SK-N-SH (cell line): ENCODE measurements around the gene SLC25A30. TPM values are rescaled to one million over a fixed set of nuclear protein-coding genes. Genes with fewer than 3 reads are reported as not detected.

Experiments used
- CTCF ChIA-PET: fragments of 300-600, 350-600 bp; formaldehyde crosslinking; extraction: SDS; loops from one replicate; lab custom pipeline; 2021; lab: Yijun Ruan, JAX
- POLR2A ChIA-PET: fragments of 350-600 bp; sonication (Branson Sonifier 250); formaldehyde crosslinking; extraction: SDS; loops from one replicate; lab custom pipeline; 2020; ENCODE audit warnings: antibody characterized with exemption, inconsistent platforms; lab: Yijun Ruan, JAX
- DNase-seq: peaks from one replicate; pipeline ENCODE4 v3.0.0; 2012
- H2AFZ ChIP-seq: fragments of 200-600 bp; sonication (generic); 2 replicates; pipeline ENCODE4 v1.8.1; 2016; ENCODE audit warnings: antibody characterized with exemption, mild to moderate bottlenecking, low read depth
- H3F3A ChIP-seq: fragments of 200-600 bp; sonication (generic); replicated peaks from 2 replicates; pipeline ENCODE3; 2016; ENCODE audit warnings: antibody characterized with exemption, mild to moderate bottlenecking; ENCODE audit not compliant: insufficient read depth
- H3K27ac ChIP-seq, 2 experiments: fragments of 200-500 bp in 1 of 2; fragments of 200-600 bp in 1 of 2; sonication (Bioruptor generic) in 1 of 2; sonication (generic), shearing (Covaris generic) in 1 of 2; 2 replicates each; pipeline versions ENCODE4 v1.5.1 to v1.6.1; 2014 to 2016; ENCODE audit warnings: low read depth in 2 of 2, inconsistent platforms in 1 of 2, low read length in 1 of 2, mild to moderate bottlenecking in 1 of 2, mixed read lengths in 1 of 2
- H3K27me3 ChIP-seq: fragments of 200-600 bp; sonication (generic), shearing (Covaris generic); 2 replicates; pipeline ENCODE4 v1.6.1; 2016; ENCODE audit warnings: mixed run types; ENCODE audit not compliant: insufficient read depth
- H3K36me3 ChIP-seq, 2 experiments: fragments of 200-500 bp in 1 of 2; fragments of 200-600 bp in 1 of 2; sonication (Bioruptor generic) in 1 of 2; sonication (generic) in 1 of 2; replicated peaks in 1 of 2; 2 replicates each; pipeline versions ENCODE3 to v1.5.1; 2014 to 2016; ENCODE audit warnings: low read length in 1 of 2, mild to moderate bottlenecking in 1 of 2; ENCODE audit not compliant: insufficient read depth in 2 of 2, control insufficient read depth in 1 of 2
- H3K4me1 ChIP-seq, 2 experiments: fragments of 200-500 bp in 1 of 2; fragments of 200-600 bp in 1 of 2; sonication (Bioruptor generic) in 1 of 2; sonication (generic), shearing (Covaris generic) in 1 of 2; 2 replicates each; pipeline versions ENCODE4 v1.5.1 to v1.6.1; 2014 to 2016; ENCODE audit warnings: low read depth in 1 of 2, low read length in 1 of 2, mixed run types in 1 of 2; ENCODE audit not compliant: insufficient read depth in 2 of 2, control insufficient read depth in 1 of 2
- H3K4me2 ChIP-seq: fragments of 200-600 bp; sonication (generic), shearing (Covaris generic); 2 replicates; pipeline ENCODE4 v1.6.1; 2017; ENCODE audit warnings: mixed run types
- H3K4me3 ChIP-seq, 2 experiments: fragments of 200-500 bp in 1 of 2; fragments of 200-600 bp in 1 of 2; sonication (Bioruptor generic) in 1 of 2; sonication (generic), shearing (Covaris generic) in 1 of 2; 2 replicates each; pipeline versions ENCODE4 v1.5.1 to v1.8.1; 2014 to 2016; ENCODE audit warnings: low read depth in 2 of 2, inconsistent platforms in 1 of 2, low read length in 1 of 2, mild to moderate bottlenecking in 1 of 2, mixed read lengths in 1 of 2, moderate library complexity in 1 of 2
- H3K79me2 ChIP-seq: fragments of 200-600 bp; sonication (generic); 2 replicates; pipeline ENCODE4 v1.8.1; 2017; ENCODE audit warnings: mild to moderate bottlenecking; ENCODE audit not compliant: insufficient read depth
- H3K9ac ChIP-seq: fragments of 200-600 bp; sonication (generic); 2 replicates; pipeline ENCODE4 v1.6.1; 2017; ENCODE audit warnings: mixed run types
- H3K9me2 ChIP-seq: fragments of 200-600 bp; sonication (generic); 2 replicates; pipeline ENCODE4 v1.6.1; 2017; ENCODE audit warnings: mixed run types
- H3K9me3 ChIP-seq: fragments of 200-600 bp; sonication (generic); 2 replicates; pipeline ENCODE4 v1.6.1; 2017; ENCODE audit warnings: mixed run types, mild to moderate bottlenecking, moderate library complexity
- H4K20me1 ChIP-seq: fragments of 200-600 bp; sonication (generic); 2 replicates; pipeline ENCODE4 v1.6.1; 2017; ENCODE audit warnings: mild to moderate bottlenecking, mixed run types; ENCODE audit not compliant: insufficient read depth
- CHD2 ChIP-seq: fragments of 150-350 bp; IDR thresholded peaks from 2 replicates; pipeline ENCODE4 v1.6.1; 2018; ENCODE audit warnings: low read length; ENCODE audit not compliant: partially characterized antibody
- FOXJ3 ChIP-seq: sonication (generic); formaldehyde crosslinking; IDR thresholded peaks from 2 replicates; pipeline ENCODE4 v1.5.1; 2020; ENCODE audit warnings: mild to moderate bottlenecking, missing genetic modification reagents
- GABPA ChIP-seq: IDR thresholded peaks from 2 replicates; pipeline ENCODE4 v1.4.0; 2012; ENCODE audit warnings: low read depth, mild to moderate bottlenecking
- GATA2 ChIP-seq: sonication (generic); formaldehyde crosslinking; IDR thresholded peaks from 2 replicates; pipeline ENCODE4 v1.5.0; 2020; ENCODE audit warnings: mild to moderate bottlenecking, missing genetic modification reagents
- MEF2A ChIP-seq: IDR thresholded peaks from 2 replicates; pipeline ENCODE4 v1.4.0; 2012; ENCODE audit warnings: low read depth, borderline replicate concordance
- MXI1 ChIP-seq: IDR thresholded peaks from 2 replicates; pipeline ENCODE4 v1.6.1; 2012; ENCODE audit warnings: mild to moderate bottlenecking, low read depth, low read length, improper control_type of control experiment
- NFIC ChIP-seq: IDR thresholded peaks from 2 replicates; pipeline ENCODE4 v1.4.0; 2012; ENCODE audit warnings: borderline replicate concordance
- POLR2AphosphoS5 ChIP-seq: IDR thresholded peaks from 2 replicates; pipeline ENCODE4 v1.6.1; 2012; ENCODE audit warnings: low read depth, low read length
- RFX5 ChIP-seq: IDR thresholded peaks from 2 replicates; pipeline ENCODE4 v1.6.1; 2012; ENCODE audit warnings: mild to moderate bottlenecking, improper control_type of control experiment, low read length
- YY1 ChIP-seq: IDR thresholded peaks from 2 replicates; pipeline ENCODE4 v1.4.0; 2012; ENCODE audit warnings: low read depth, mild to moderate bottlenecking
- WGBS: methylation state at CpG from one replicate; pipeline ENCODE4 v1.1.6; 2017; ENCODE audit warnings: low lambda C conversion rate; 5-methylcytosine and 5-hydroxymethylcytosine counted together
- polyA plus RNA-seq, 3 experiments: library from polyadenylated mRNA; depleted of rRNA; stranded (reverse); fragments of >200 nt; gene quantifications; 2 replicates each; pipeline ENCODE4 v1.2.3, GENCODE V29; 2012
- TF ChIP-seq, protein P1 (sequence below): fragments of 200-600 bp; sonication (generic); IDR thresholded peaks from 2 replicates; pipeline ENCODE4 v1.6.1; 2017; ENCODE audit warnings: antibody characterized with exemption, mild to moderate bottlenecking, moderate library complexity
- TF ChIP-seq, protein P2 (sequence below): IDR thresholded peaks from 2 replicates; pipeline ENCODE4 v1.4.0; 2012; ENCODE audit warnings: low read depth, borderline replicate concordance
- TF ChIP-seq, protein P3 (sequence below): fragments of 150-350 bp; IDR thresholded peaks from 2 replicates; pipeline ENCODE4 v1.6.1; 2016; ENCODE audit warnings: mild to moderate bottlenecking, low read depth, low read length

Gene SLC25A30
- polyA plus RNA-seq, 1 of the 3 experiments (the other 2 are of a cell fraction): 9.6 TPM

DNA sequence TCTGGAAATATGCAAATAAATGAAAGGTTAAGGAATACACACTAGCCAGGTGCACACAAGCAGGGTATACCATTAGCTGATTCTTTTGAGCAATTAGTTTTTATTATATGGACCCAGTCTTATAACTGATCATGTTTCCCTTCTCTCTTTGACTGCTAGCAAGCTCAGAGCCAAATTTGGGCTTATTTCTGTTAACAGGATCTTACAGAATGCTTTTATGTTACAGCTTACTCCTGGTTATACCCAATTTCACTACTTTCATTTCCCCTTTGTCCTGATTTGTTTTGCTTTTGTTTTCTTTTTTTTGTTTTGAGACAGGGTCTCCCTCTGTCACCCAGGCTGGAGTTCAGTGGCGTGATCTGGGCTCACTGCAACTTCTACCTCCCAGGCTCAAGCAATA is 64.3 kb downstream of the SLC25A30 start (continued):
- TF ChIP-seq, protein P1, sequence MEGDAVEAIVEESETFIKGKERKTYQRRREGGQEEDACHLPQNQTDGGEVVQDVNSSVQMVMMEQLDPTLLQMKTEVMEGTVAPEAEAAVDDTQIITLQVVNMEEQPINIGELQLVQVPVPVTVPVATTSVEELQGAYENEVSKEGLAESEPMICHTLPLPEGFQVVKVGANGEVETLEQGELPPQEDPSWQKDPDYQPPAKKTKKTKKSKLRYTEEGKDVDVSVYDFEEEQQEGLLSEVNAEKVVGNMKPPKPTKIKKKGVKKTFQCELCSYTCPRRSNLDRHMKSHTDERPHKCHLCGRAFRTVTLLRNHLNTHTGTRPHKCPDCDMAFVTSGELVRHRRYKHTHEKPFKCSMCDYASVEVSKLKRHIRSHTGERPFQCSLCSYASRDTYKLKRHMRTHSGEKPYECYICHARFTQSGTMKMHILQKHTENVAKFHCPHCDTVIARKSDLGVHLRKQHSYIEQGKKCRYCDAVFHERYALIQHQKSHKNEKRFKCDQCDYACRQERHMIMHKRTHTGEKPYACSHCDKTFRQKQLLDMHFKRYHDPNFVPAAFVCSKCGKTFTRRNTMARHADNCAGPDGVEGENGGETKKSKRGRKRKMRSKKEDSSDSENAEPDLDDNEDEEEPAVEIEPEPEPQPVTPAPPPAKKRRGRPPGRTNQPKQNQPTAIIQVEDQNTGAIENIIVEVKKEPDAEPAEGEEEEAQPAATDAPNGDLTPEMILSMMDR: no peak
- TF ChIP-seq GABPA (no peak), NFIC (no peak)
- TF ChIP-seq, protein P2, sequence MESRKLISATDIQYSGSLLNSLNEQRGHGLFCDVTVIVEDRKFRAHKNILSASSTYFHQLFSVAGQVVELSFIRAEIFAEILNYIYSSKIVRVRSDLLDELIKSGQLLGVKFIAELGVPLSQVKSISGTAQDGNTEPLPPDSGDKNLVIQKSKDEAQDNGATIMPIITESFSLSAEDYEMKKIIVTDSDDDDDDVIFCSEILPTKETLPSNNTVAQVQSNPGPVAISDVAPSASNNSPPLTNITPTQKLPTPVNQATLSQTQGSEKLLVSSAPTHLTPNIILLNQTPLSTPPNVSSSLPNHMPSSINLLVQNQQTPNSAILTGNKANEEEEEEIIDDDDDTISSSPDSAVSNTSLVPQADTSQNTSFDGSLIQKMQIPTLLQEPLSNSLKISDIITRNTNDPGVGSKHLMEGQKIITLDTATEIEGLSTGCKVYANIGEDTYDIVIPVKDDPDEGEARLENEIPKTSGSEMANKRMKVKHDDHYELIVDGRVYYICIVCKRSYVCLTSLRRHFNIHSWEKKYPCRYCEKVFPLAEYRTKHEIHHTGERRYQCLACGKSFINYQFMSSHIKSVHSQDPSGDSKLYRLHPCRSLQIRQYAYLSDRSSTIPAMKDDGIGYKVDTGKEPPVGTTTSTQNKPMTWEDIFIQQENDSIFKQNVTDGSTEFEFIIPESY: no peak
- TF ChIP-seq, all 33 proteins: peak for 0

DNA sequence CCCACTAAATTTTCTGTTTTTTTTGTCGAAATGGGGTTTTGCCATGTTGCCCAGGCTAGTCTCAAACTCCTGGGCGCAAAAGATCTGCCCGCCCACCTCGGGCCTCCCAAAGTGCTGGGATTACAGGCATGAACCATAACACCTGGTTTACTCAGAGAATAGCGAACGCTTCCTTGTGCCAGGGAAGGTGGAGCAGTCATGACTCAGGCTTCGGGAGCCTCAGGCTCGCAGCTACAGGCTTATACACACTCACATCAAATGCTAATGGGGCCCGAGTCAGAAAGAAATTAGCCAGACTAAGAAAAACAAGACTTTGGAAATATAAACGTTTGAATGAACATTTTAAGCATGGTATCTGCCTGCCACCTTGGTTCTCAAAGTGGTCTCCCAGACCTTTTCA is 66.1 kb downstream of the SLC25A30 start:
- Histone ChIP-seq H3K27ac (no peak overlapping the region), H3K36me3 (peaks cover 4 to 36% of the 10 kb centered on the region in 2 experiments), H3F3A (peaks cover 9% of the 10 kb centered on the region), H3K4me3 (no peak overlapping the region), H3K9me3 (no peaks in the 10 kb centered on the region), H3K79me2 (no peaks in the 10 kb centered on the region), H3K4me1 (no peaks in the 10 kb centered on the region), H3K27me3 (no peaks in the 10 kb centered on the region), H3K9ac (no peak overlapping the region), H3K9me2 (no peaks in the 10 kb centered on the region), H3K4me2 (no peak overlapping the region), H2AFZ (no peak overlapping the region), H4K20me1 (no peaks in the 10 kb centered on the region)
- DNase-seq: no peak
- 90% methylated on average over 10 of the region's 10 CpGs for WGBS
- no peak for TF ChIP-seq FOXJ3 (CRISPR knock-in tag)
- no peak for TF ChIP-seq YY1
- TF ChIP-seq GABPA: no peak
- TF ChIP-seq MEF2A: no peak
- no peak for TF ChIP-seq GATA2 (CRISPR knock-in tag)
- no peak for TF ChIP-seq RFX5
- no peak for TF ChIP-seq MXI1
- no peak for TF ChIP-seq CHD2
- TF ChIP-seq, protein P3, sequence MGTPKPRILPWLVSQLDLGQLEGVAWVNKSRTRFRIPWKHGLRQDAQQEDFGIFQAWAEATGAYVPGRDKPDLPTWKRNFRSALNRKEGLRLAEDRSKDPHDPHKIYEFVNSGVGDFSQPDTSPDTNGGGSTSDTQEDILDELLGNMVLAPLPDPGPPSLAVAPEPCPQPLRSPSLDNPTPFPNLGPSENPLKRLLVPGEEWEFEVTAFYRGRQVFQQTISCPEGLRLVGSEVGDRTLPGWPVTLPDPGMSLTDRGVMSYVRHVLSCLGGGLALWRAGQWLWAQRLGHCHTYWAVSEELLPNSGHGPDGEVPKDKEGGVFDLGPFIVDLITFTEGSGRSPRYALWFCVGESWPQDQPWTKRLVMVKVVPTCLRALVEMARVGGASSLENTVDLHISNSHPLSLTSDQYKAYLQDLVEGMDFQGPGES: no peak
- TF ChIP-seq, protein P1: no peak
- no peak for TF ChIP-seq POLR2AphosphoS5
- ChIA-PET CTCF (interaction anchor here (1.2 kb wide), 2 partner anchors 42 to 78 kb away, joined by 3 read pairs; no protein-coding TSS in a partner anchor), POLR2A (interaction anchor here (1.2 kb wide), 1 partner anchor 11 kb away, joined by 3 read pairs; the partner anchor contains the start of gene TPT1)
